Measurements from ENCODE around the gene SF3B6. TPM values are rescaled to one million over a fixed set of nuclear protein-coding genes. Genes with fewer than 3 reads are reported as not detected.

The SF3B6 gene
- total RNA-seq, 1 donor from 2014 or later, result 55.2 TPM

DNA sequence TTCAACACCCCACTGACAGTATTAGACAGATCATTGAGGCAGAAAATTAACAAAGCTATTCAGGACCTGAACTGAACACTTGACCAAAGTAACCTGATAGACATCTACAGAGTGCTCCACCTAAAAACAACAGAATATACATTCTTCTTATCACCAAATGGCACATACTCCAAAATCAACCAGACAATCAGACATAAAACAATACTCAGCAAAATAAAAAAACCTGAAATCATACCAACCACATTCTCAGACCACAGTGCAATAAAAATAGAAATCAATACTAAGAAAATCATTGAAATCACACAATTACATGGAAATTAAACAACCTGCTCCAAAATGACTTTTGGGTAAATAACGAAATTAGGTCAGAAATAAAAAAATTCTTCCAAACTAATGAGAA lies 31.2 kb upstream of the SF3B6 start:
- no peak for DNase-seq
- Histone ChIP-seq H3K36me3 (no peaks in the 10 kb centered on the region), H3K9me3 (no peaks in the 10 kb centered on the region), H3K4me1 (no peaks in the 10 kb centered on the region), H3K27me3 (no peaks in the 10 kb centered on the region), H3K27ac (no peak overlapping the region), H3K4me3 (no peak overlapping the region)
- TF ChIP-seq, protein P1, sequence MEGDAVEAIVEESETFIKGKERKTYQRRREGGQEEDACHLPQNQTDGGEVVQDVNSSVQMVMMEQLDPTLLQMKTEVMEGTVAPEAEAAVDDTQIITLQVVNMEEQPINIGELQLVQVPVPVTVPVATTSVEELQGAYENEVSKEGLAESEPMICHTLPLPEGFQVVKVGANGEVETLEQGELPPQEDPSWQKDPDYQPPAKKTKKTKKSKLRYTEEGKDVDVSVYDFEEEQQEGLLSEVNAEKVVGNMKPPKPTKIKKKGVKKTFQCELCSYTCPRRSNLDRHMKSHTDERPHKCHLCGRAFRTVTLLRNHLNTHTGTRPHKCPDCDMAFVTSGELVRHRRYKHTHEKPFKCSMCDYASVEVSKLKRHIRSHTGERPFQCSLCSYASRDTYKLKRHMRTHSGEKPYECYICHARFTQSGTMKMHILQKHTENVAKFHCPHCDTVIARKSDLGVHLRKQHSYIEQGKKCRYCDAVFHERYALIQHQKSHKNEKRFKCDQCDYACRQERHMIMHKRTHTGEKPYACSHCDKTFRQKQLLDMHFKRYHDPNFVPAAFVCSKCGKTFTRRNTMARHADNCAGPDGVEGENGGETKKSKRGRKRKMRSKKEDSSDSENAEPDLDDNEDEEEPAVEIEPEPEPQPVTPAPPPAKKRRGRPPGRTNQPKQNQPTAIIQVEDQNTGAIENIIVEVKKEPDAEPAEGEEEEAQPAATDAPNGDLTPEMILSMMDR (IDR thresholded peaks at IDR 0.05), result no peak
- ATAC-seq, result no peak
- intact Hi-C loops (cut with DNase I), result no loop called here

DNA sequence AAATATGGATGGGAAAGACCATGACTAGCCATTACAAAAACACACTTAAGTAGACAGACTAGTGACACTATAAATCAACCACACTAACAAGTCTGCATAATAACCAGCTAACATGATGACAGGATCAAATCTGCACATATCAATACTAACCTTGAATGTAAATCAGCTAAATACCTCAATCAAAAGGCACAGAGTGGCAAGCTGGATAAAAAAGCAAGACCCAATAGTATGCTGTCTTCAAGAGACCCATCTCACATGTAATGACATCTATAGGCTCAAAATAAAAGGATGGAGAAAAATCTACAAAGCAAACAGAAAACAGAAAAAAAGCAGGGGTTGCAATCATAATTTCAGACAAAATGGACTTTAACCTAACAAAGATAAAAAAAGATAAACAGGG lies 30.7 kb upstream of the SF3B6 start:
- H3K27ac ChIP-seq, result no peak overlapping the region
- TF ChIP-seq, protein P1 (IDR thresholded peaks at IDR 0.05), result no peak
- H3K27me3 ChIP-seq, result no peaks in the 10 kb centered on the region
- no peaks in the 10 kb centered on the region for H3K4me1 ChIP-seq
- no peak overlapping the region for H3K4me3 ChIP-seq
- intact Hi-C loops (cut with DNase I), result no loop called here
- no peaks in the 10 kb centered on the region for H3K36me3 ChIP-seq
- DNase-seq (no peak), ATAC-seq (no peak)
- H3K9me3 ChIP-seq, result no peaks in the 10 kb centered on the region

DNA sequence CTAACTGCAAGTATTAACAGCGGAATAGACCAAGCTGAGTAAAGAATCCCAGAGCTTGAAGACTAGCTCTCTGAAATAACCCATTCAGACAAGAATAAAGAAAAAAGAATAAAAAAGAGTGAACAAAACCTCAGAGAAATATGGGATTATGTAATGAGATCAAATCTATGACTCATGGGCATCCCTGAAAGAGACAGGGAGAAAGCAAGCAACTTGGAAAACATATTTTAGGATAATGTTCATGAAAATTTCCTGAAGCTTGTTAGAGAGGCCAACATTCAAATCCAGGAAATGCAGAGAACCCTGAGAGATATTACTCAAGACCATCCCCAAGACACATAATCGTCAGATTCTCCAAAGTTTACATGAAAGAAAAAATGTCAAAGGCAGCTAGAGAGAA lies 29.7 kb upstream of the SF3B6 start:
- no peak overlapping the region for H3K27ac ChIP-seq
- no peak for DNase-seq
- no peak overlapping the region for H3K4me3 ChIP-seq
- TF ChIP-seq, protein P1 (IDR thresholded peaks at IDR 0.05), result no peak
- intact Hi-C loops (cut with DNase I), result no loop called here
- H3K36me3 ChIP-seq, result no peaks in the 10 kb centered on the region
- ATAC-seq, result no peak
- H3K4me1 ChIP-seq, result no peaks in the 10 kb centered on the region
- no peaks in the 10 kb centered on the region for H3K27me3 ChIP-seq
- H3K9me3 ChIP-seq, result no peaks in the 10 kb centered on the region

DNA sequence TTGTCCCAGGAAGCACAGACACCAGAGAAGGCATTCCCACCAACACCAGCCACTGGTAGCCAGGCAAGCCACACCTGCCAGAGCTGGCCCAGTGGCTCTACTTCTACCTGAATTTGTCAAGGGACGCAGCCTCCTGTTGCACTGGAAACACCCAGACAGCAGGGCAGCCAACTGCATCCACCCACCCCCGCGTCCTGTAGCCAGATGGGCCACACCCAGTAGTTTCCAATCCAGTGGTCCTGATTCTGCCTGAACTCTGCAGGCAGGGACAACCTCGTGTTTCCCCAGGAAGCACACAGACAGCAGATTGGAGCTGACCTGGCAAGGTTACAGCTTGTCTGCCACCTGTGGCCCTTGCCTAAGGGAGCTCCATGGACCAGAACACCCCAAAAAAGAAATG lies 28.8 kb upstream of the SF3B6 start:
- H3K9me3 ChIP-seq, result no peaks in the 10 kb centered on the region
- no peaks in the 10 kb centered on the region for H3K4me1 ChIP-seq
- H3K4me3 ChIP-seq, result no peak overlapping the region
- ATAC-seq, result no peak
- DNase-seq, result no peak
- TF ChIP-seq, protein P1 (IDR thresholded peaks at IDR 0.05), result no peak
- no peak overlapping the region for H3K27ac ChIP-seq
- intact Hi-C loops (cut with DNase I), result no loop called here
- H3K27me3 ChIP-seq, result no peaks in the 10 kb centered on the region
- H3K36me3 ChIP-seq, result no peaks in the 10 kb centered on the region

DNA sequence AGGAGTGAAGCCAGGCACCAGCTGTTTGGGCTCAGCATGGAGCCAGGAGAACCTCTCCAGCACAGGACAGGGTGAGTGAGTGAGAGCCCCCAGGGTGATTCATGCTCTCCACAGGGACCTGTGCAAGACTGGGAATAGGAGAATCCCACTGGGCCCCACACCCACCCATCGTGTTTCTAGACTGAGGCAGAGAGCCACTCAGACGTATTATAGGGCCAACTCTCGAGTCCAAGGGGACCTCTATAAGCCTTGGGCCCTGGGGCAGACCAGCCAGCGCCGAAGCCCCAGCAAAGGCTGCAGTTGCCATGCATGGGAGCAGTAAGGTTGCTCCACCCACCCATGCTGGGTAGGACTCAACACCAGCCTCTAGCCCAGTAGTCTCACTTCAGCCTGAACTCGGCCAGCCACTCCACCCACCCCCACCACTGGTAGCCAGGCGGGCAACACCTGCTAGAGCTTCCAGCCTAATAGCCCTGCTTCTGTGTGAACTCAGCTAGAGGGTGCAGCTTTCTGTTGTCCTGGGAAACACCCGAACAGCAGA lies 28.1 kb upstream of the SF3B6 start:
- H3K27me3 ChIP-seq, result no peaks in the 10 kb centered on the region
- ATAC-seq, result peak; percentile 9
- H3K36me3 ChIP-seq, result no peaks in the 10 kb centered on the region
- no peak overlapping the region for H3K4me3 ChIP-seq
- H3K27ac ChIP-seq, result no peak overlapping the region
- no peak for DNase-seq
- no peaks in the 10 kb centered on the region for H3K4me1 ChIP-seq
- H3K9me3 ChIP-seq, result no peaks in the 10 kb centered on the region
- TF ChIP-seq, protein P1 (IDR thresholded peaks at IDR 0.05), result no peak
- intact Hi-C loops (cut with DNase I), result no loop called here

DNA sequence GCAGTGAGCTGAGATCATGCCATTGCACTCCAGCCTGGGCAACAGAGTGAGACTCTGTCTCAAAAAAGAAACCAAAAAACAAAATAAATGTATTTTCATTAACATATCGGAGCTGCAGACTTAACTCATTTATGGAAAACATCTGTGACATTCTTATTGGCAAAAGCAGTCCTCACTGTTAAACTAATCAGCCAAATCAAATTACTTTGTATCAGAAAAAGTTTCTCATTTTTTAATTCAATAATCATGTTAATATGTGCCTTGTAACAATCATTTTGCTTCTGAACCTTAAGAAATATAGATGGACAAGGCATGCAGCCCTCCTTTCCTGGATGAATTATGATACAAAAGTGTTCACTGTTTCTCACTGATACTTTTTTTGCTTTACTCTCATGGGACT lies 26.6 kb upstream of the SF3B6 start:
- Histone ChIP-seq H3K27ac (no peak overlapping the region), H3K4me1 (no peaks in the 10 kb centered on the region), H3K4me3 (no peak overlapping the region), H3K36me3 (no peaks in the 10 kb centered on the region), H3K9me3 (no peaks in the 10 kb centered on the region), H3K27me3 (no peaks in the 10 kb centered on the region)
- intact Hi-C loops (cut with DNase I), result no loop called here
- ATAC-seq (no peak), DNase-seq (no peak)
- TF ChIP-seq, protein P1 (IDR thresholded peaks at IDR 0.05), result no peak

All from upper lobe of right lung (tissue), 1 donor.